Keratinocyte (primary cell): ENCODE results near the gene THTPA. TPM values are rescaled to one million over a fixed set of nuclear protein-coding genes. Genes with fewer than 3 reads are reported as not detected.

Source experiments
- DNase-seq: peaks from one replicate; pipeline ENCODE4 v3.0.0-alpha.2; 2011; ENCODE audit warnings: low read depth, missing footprints, low spot score
- FAIRE-seq: peaks from 2 replicates; lab custom pipeline; 2011; peaks lifted over from hg19 to GRCh38; lab: Jason Lieb, UNC
- H2AFZ ChIP-seq: 2 replicates; pipeline ENCODE4 v1.6.0; 2012; ENCODE audit warnings: low read length, control low read depth, inconsistent platforms; ENCODE audit not compliant: control insufficient read depth
- H3K27ac ChIP-seq: 2 replicates; pipeline ENCODE4 v1.5.1; 2011; ENCODE audit warnings: low read length; ENCODE audit not compliant: control insufficient read depth, insufficient read depth
- H3K27me3 ChIP-seq: 3 replicates; pipeline ENCODE4 v1.6.0; 2011; ENCODE audit warnings: low read length; ENCODE audit not compliant: control insufficient read depth, insufficient read depth; ENCODE audit errors: extremely low read depth
- H3K36me3 ChIP-seq, 2 experiments: 2 replicates in 1 of 2; 3 replicates in 1 of 2; pipeline ENCODE4 v1.5.1; 2011; ENCODE audit warnings: low read length in 2 of 2, mild to moderate bottlenecking in 1 of 2; ENCODE audit not compliant: control insufficient read depth in 2 of 2, insufficient read depth in 2 of 2; ENCODE audit errors: extremely low read depth in 1 of 2
- H3K4me1 ChIP-seq: 3 replicates; pipeline ENCODE4 v1.5.1; 2011; ENCODE audit warnings: low read length; ENCODE audit not compliant: control insufficient read depth, insufficient read depth; ENCODE audit errors: extremely low read depth
- H3K4me2 ChIP-seq: 3 replicates; pipeline ENCODE4 v1.6.0; 2011; ENCODE audit warnings: low read depth, low read length; ENCODE audit not compliant: control insufficient read depth, insufficient read depth; ENCODE audit errors: extremely low read depth
- H3K4me3 ChIP-seq, 3 experiments: fragments of 200-600 bp in 1 of 3; sonication (generic) in 1 of 3; 2 replicates in 2 of 3; 3 replicates in 1 of 3; pipeline ENCODE4 v1.5.1; 2011 to 2016; ENCODE audit warnings: low read length in 3 of 3, mild to moderate bottlenecking in 3 of 3, control low read depth in 2 of 3, inconsistent platforms in 1 of 3, low read depth in 1 of 3, mixed read lengths in 1 of 3, mixed run types in 1 of 3, moderate library complexity in 1 of 3; ENCODE audit not compliant: control insufficient read depth in 2 of 3, insufficient read depth in 2 of 3; ENCODE audit errors: extremely low read depth in 1 of 3
- H3K79me2 ChIP-seq: 2 replicates; pipeline ENCODE4 v1.6.0; 2012; ENCODE audit warnings: low read length; ENCODE audit not compliant: control insufficient read depth, insufficient read depth
- H3K9ac ChIP-seq: 3 replicates; pipeline ENCODE4 v1.6.0; 2011; ENCODE audit warnings: low read length; ENCODE audit not compliant: control insufficient read depth, insufficient read depth; ENCODE audit errors: extremely low read depth
- H3K9me1 ChIP-seq: 3 replicates; pipeline ENCODE4 v1.6.0; 2011; ENCODE audit warnings: low read length; ENCODE audit not compliant: control insufficient read depth, insufficient read depth; ENCODE audit errors: extremely low read depth
- H3K9me3 ChIP-seq: 2 replicates; pipeline ENCODE4 v1.5.1; 2012; ENCODE audit warnings: low read depth, low read length; ENCODE audit not compliant: control insufficient read depth
- H4K20me1 ChIP-seq: 3 replicates; pipeline ENCODE4 v1.6.0; 2011; ENCODE audit warnings: low read length; ENCODE audit not compliant: control insufficient read depth, insufficient read depth; ENCODE audit errors: extremely low read depth
- CTCF ChIP-seq, 3 experiments: IDR thresholded peaks in 1 of 3; conservative IDR thresholded peaks in 1 of 3; optimal IDR thresholded peaks in 1 of 3; 2 replicates in 2 of 3; 3 replicates in 1 of 3; pipeline versions ENCODE3 to v1.5.1; 2011; ENCODE audit warnings: low read length in 3 of 3, mild to moderate bottlenecking in 3 of 3, moderate library complexity in 2 of 3, control low read depth in 1 of 3, inconsistent platforms in 1 of 3; ENCODE audit not compliant: insufficient read depth in 2 of 3; ENCODE audit errors: extremely low read depth in 1 of 3
- EZH2 ChIP-seq: IDR thresholded peaks from one replicate; pipeline ENCODE4 v1.6.1; 2012; ENCODE audit warnings: inconsistent platforms, mild to moderate bottlenecking, low read length, moderate library complexity
- dilution Hi-C: fragments of 300-500 bp; cut with MboI; formaldehyde crosslinking; loops from one replicate; pipeline ENCODE4 v1.7.0; 2020; ENCODE audit warnings: low sequenced_read_pairs; ENCODE audit not compliant: extremely low pct_ligation_motif_present
- polyA plus RNA-seq, 5 experiments: library from polyadenylated mRNA; depleted of rRNA in 3 of 5; stranded (reverse) in 3 of 5; stranded (forward) in 1 of 5; unstranded in 1 of 5; fragments of >200 nt; gene quantifications; 1 replicate in 1 of 5; 2 replicates in 3 of 5; 3 replicates in 1 of 5; pipeline versions ENCODE4 v1.2.1 to v1.2.3, GENCODE V29; 2011 to 2012; ENCODE audit warnings: missing spikeins in 2 of 5, low read depth in 1 of 5, low replicate concordance in 1 of 5

THTPA gene
- polyA plus RNA-seq, 1 donor (not counting 4 experiments of a cell fraction or from before 2014, with no cell fraction given), result 3.2 TPM

GRCh38 chr14:23563473-23564180, 7.6 kb downstream of the THTPA start:
- no peak overlapping the region for H3K4me2 ChIP-seq
- H3K9me1 ChIP-seq, result no peaks in the 10 kb centered on the region
- H3K4me3 ChIP-seq, result no peak overlapping the region
- dilution Hi-C loops, result no loop called here
- peaks cover 9% of the 10 kb centered on the region for H4K20me1 ChIP-seq
- no peak overlapping the region for H3K9ac ChIP-seq
- peaks cover 17% of the 10 kb centered on the region for H3K4me1 ChIP-seq
- H3K27me3 ChIP-seq, result no peaks in the 10 kb centered on the region
- DNase-seq, result no peak
- peaks cover 48 to 54% of the 10 kb centered on the region in 2 experiments for H3K36me3 ChIP-seq
- no peak for FAIRE-seq
- no peaks in the 10 kb centered on the region for H3K9me3 ChIP-seq
- peaks cover 21% of the 10 kb centered on the region for H3K79me2 ChIP-seq
- no peak overlapping the region for H2AFZ ChIP-seq
- H3K27ac ChIP-seq, result no peak overlapping the region
- TF ChIP-seq EZH2 (no peak), CTCF (optimal IDR thresholded peaks at IDR 0.05 in 1 of 3, IDR thresholded peaks at IDR 0.05 in 1 of 3, conservative IDR thresholded peaks at IDR 0.05 in 1 of 3; ENCODE audit: extremely low read depth in 1 of 3, insufficient read depth in 2 of 3, low read length in 3 of 3) (no peak)

- Histone ChIP-seq H3K27me3 (no peaks in the 10 kb centered on the region), H4K20me1 (peaks cover 9% of the 10 kb centered on the region), H2AFZ (no peak overlapping the region), H3K9ac (no peak overlapping the region), H3K9me3 (no peaks in the 10 kb centered on the region), H3K4me3 (no peak overlapping the region), H3K4me1 (peaks cover 17% of the 10 kb centered on the region), H3K9me1 (no peaks in the 10 kb centered on the region), H3K27ac (no peak overlapping the region), H3K79me2 (peaks cover 21% of the 10 kb centered on the region), H3K36me3 (peaks cover 45 to 48% of the 10 kb centered on the region in 2 experiments), H3K4me2 (no peak overlapping the region)
- dilution Hi-C loops, result no loop called here
- TF ChIP-seq EZH2 (no peak), CTCF (optimal IDR thresholded peaks at IDR 0.05 in 1 of 3, IDR thresholded peaks at IDR 0.05 in 1 of 3, conservative IDR thresholded peaks at IDR 0.05 in 1 of 3; ENCODE audit: extremely low read depth in 1 of 3, insufficient read depth in 2 of 3, low read length in 3 of 3) (no peak)
- DNase-seq (no peak), FAIRE-seq (no peak)
These were observed 8.2 kb downstream of the THTPA start for GRCh38 chr14:23564181-23564812.
